ENCODE measurements around the gene HBEGF. TPM values are rescaled to one million over a fixed set of nuclear protein-coding genes. Genes with fewer than 3 reads are reported as not detected.

The HBEGF gene
- polyA plus RNA-seq, 3 donors = 25.2 to 548 (median 31.6) TPM

GRCh38 chr5:140336388-140336787 lies 10.0 kb downstream of the HBEGF start:
- Histone ChIP-seq H2AFZ (ENCODE audit: insufficient read depth, low read depth, low read length, poor library complexity, severe bottlenecking) (no peak overlapping the region), H3K4me2 (replicated peaks; ENCODE audit: extremely low read depth, low read length, poor library complexity, severe bottlenecking) (no peak overlapping the region), H3K79me2 (ENCODE audit: insufficient read depth, low read length) (peaks cover 15% of the 10 kb centered on the region), H3K4me3 (replicated peaks in 1 of 3; ENCODE audit: low read depth in 2 of 3, low read length in 3 of 3) (no peak overlapping the region), H3K9me3 (replicated peaks in 1 of 2; ENCODE audit: control insufficient read depth in 1 of 2, insufficient read depth in 1 of 2, low read length in 2 of 2) (no peaks in the 10 kb centered on the region), H4K20me1 (ENCODE audit: insufficient read depth, low read length) (peaks cover 33% of the 10 kb centered on the region), H3K4me1 (ENCODE audit: control insufficient read depth in 1 of 2, insufficient read depth in 2 of 2, low read length in 2 of 2) (peaks cover 32% of the 10 kb centered on the region in 2 donors), H3K27ac (ENCODE audit: low read depth in 1 of 2, low read length in 2 of 2) (no peak overlapping the region), H3K27me3 (ENCODE audit: control insufficient read depth in 2 of 2, insufficient read depth in 2 of 2, low read length in 2 of 2) (no peaks in the 10 kb centered on the region), H3K36me3 (replicated peaks in 1 of 2; ENCODE audit: control insufficient read depth in 1 of 2, insufficient read depth in 2 of 2, low read length in 2 of 2) (peaks cover 24 to 67% of the 10 kb centered on the region in 2 donors), H3K9ac (ENCODE audit: insufficient read depth, low read length, poor library complexity, severe bottlenecking) (no peak overlapping the region)
- no peak for DNase-seq
- peak overlapping the region in 1 of 7 donors; percentile 34 for H3K27ac Mint-ChIP-seq
- no peak overlapping the region for H3K4me3 Mint-ChIP-seq
- no peaks in the 10 kb centered on the region for H3K9me3 Mint-ChIP-seq
- intact Hi-C loops (cut with micrococcal nuclease) = no loop called here
- H3K4me1 Mint-ChIP-seq = peaks cover 48% of the 10 kb centered on the region
- TF ChIP-seq CTCF (IDR thresholded peaks at IDR 0.05) = no peak
- WGBS (ENCODE audit: insufficient coverage) = 88% methylated on average over 5 of the region's 5 CpGs
- H3K36me3 Mint-ChIP-seq = peaks cover 87 to 90% of the 10 kb centered on the region in 2 donors
- peaks cover 0 to 5% (median 2%) of the 10 kb centered on the region in 3 donors for H3K27me3 Mint-ChIP-seq (ENCODE audit: low read depth in 3 of 3)

GRCh38 chr5:140331638-140332037 lies 14.8 kb downstream of the HBEGF start:
- Histone ChIP-seq H3K4me3 (replicated peaks in 1 of 3; ENCODE audit: low read depth in 2 of 3, low read length in 3 of 3) (no peak overlapping the region), H3K36me3 (replicated peaks in 1 of 2; ENCODE audit: control insufficient read depth in 1 of 2, insufficient read depth in 2 of 2, low read length in 2 of 2) (peaks cover 24 to 47% of the 10 kb centered on the region in 2 donors), H3K27ac (ENCODE audit: low read depth in 1 of 2, low read length in 2 of 2) (no peak overlapping the region), H3K4me1 (ENCODE audit: control insufficient read depth in 1 of 2, insufficient read depth in 2 of 2, low read length in 2 of 2) (no peaks in the 10 kb centered on the region), H3K79me2 (ENCODE audit: insufficient read depth, low read length) (no peaks in the 10 kb centered on the region), H4K20me1 (ENCODE audit: insufficient read depth, low read length) (peaks cover 12% of the 10 kb centered on the region), H3K4me2 (replicated peaks; ENCODE audit: extremely low read depth, low read length, poor library complexity, severe bottlenecking) (no peak overlapping the region), H2AFZ (ENCODE audit: insufficient read depth, low read depth, low read length, poor library complexity, severe bottlenecking) (no peak overlapping the region), H3K9ac (ENCODE audit: insufficient read depth, low read length, poor library complexity, severe bottlenecking) (no peak overlapping the region), H3K27me3 (ENCODE audit: control insufficient read depth in 2 of 2, insufficient read depth in 2 of 2, low read length in 2 of 2) (no peaks in the 10 kb centered on the region), H3K9me3 (replicated peaks in 1 of 2; ENCODE audit: control insufficient read depth in 1 of 2, insufficient read depth in 1 of 2, low read length in 2 of 2) (no peaks in the 10 kb centered on the region)
- DNase-seq = no peak
- H3K27me3 Mint-ChIP-seq (ENCODE audit: low read depth in 3 of 3) = peaks cover 0 to 2% (median 0%) of the 10 kb centered on the region in 3 donors
- intact Hi-C loops (cut with micrococcal nuclease) = no loop called here
- peaks cover 47 to 51% of the 10 kb centered on the region in 2 donors for H3K36me3 Mint-ChIP-seq
- no peak for TF ChIP-seq CTCF (IDR thresholded peaks at IDR 0.05)
- no peak overlapping the region for H3K4me3 Mint-ChIP-seq
- peaks cover 23% of the 10 kb centered on the region for H3K4me1 Mint-ChIP-seq
- H3K27ac Mint-ChIP-seq = peak overlapping the region in 2 of 7 donors; percentile 0 to 31
- WGBS (ENCODE audit: insufficient coverage) = no CpG with 5 or more reads among the region's 1 CpG
- H3K9me3 Mint-ChIP-seq = peaks cover 0 to 2% (median 0%) of the 10 kb centered on the region in 7 donors
